D341Med (cell line): ENCODE results near the gene KCNE3.
"Not testable (repeated sequence)": the region's sequence is repeated elsewhere in the genome, so short reads cannot be mapped to it uniquely, and the experiment has no call there.

Experiments
- DNase-seq: peaks from one replicate; pipeline ENCODE4 v3.0.0; 2012; ENCODE audit warnings: low spot score

The KCNE3 gene

GRCh38 chr11:74443071-74443864 lies 24.1 kb downstream of the KCNE3 start:
- peak; percentile 78 for DNase-seq

GRCh38 chr11:74442636-74443035 lies 24.7 kb downstream of the KCNE3 start:
- DNase-seq: no peak

- DNase-seq: no peak
Observed at GRCh38 chr11:74438681-74439080, 28.7 kb downstream of the KCNE3 start.

- DNase-seq: no peak
Observed at GRCh38 chr11:74437441-74438042, 29.8 kb downstream of the KCNE3 start.

DNA sequence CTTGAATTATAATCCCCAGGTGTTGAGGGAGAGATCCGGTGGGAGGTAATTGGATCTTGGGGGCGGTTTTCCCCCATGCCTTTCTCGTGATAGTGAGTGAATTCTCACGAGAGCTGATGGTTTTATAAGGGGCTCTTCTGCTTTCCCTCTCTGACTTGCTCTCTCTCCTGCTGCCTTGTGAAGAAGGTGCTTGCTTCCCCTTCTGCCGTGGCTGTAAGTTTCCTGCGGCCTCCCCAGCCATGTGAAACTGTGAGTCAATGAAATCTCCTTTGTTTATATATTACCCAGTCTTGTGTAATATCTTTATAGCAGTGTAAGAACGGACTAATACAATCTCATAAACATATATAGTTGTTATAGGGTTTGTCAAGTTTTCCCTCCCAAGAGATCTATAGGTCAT lies 32.8 kb downstream of the KCNE3 start:
- no peak for DNase-seq

- no peak for DNase-seq
Observed at GRCh38 chr11:74429205-74429604, 38.1 kb downstream of the KCNE3 start.

- DNase-seq: no peak
Observed at GRCh38 chr11:74427384-74427886, 39.9 kb downstream of the KCNE3 start.

DNA sequence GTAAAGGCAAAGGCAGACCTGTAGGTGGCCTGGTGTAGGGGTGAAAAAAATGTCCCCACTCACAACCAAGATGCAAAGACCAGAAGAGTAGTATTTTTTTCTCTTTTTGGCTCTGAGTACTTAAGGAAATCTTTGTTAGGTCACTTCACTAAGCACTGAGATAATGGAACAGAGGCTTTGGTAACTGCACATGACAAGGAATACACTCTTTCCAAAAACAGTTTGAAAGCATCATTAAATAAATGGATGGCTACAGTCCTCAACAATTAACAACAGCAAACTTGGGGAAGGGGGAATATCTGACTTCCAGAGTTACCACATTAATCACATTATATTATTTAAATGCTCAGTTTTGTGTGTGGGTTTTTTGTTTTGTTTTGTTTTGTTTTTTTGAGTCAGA lies 42.2 kb downstream of the KCNE3 start:
- DNase-seq: no peak

GRCh38 chr11:74418509-74418895 lies 48.8 kb downstream of the KCNE3 start:
- no peak for DNase-seq

DNA sequence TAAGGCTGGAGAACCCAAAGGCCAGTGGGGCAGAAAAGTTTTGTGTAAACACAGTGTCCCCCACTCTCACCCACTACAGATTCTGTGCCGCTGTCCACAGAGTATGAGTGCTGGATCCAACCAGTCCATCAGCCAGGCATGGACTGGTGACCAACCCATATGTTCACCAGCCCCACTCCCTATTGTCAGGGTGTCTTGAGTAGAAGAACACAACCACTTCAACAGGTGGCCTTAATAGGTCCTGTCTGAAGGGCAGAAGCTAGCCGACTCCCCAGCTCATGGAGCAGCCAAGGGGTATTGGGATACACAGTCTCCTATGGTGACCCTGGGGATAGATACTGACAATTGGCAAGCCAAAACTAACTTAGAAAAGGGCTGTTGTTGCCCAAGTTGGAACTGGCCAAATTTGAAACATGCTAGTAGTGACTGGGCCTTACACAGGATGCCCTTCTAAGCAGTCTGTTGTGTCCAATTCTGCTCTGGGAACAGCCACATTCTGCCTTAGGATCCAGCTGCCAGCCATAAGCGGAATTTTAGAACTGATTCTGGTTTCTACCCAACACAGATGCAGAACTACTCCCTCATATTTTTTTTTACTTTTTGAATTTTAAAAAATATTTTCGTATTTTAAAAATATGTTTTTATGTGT lies 49.4 kb downstream of the KCNE3 start:
- DNase-seq: no peak

- no peak for DNase-seq
Observed at GRCh38 chr11:74417379-74417804, 50.0 kb downstream of the KCNE3 start.

- DNase-seq: not testable (repeated sequence)
Observed at GRCh38 chr11:74416974-74417373, 50.4 kb downstream of the KCNE3 start.

GRCh38 chr11:74412733-74413359 lies 54.5 kb downstream of the KCNE3 start:
- DNase-seq: no peak

DNA sequence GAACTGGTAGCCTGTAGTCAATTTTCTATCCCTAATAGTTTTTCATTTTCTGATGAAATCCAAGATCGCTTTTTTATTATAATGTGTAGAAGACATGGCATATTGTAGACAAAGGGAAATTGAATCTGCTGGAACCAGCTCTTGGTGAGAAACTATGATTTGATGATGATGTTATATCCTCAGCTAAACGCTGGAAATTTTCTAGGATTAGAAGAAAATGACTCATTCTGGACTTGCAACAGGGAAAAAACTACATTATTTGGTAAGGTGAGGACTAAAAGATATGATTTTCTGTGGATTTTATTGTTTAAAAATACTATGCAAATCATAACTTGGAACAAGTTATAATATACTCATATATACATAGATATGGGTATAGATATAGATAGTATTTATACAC lies 55.0 kb downstream of the KCNE3 start:
- DNase-seq: no peak

GRCh38 chr11:74409633-74410032 lies 57.7 kb downstream of the KCNE3 start:
- DNase-seq: no peak
